CD14-positive monocyte (primary cell): Measurements from ENCODE around the gene NCOA6. TPM values are rescaled to one million over a fixed set of nuclear protein-coding genes. Genes with fewer than 3 reads are reported as not detected.

Experiments
- DNase-seq, 3 donors: peaks; one replicate each; pipeline ENCODE4 v3.0.0-alpha.2; 2011 to 2022
- H2AFZ ChIP-seq: 2 replicates; pipeline ENCODE4 v1.6.0; 2012; ENCODE audit warnings: mild to moderate bottlenecking, low read depth, low read length, inconsistent platforms; ENCODE audit not compliant: insufficient read depth, poor library complexity, severe bottlenecking
- H3K27ac ChIP-seq, 2 donors: 1 replicate in 1 of 2; 2 replicates in 1 of 2; pipeline ENCODE4 v1.5.1; 2012 to 2013; ENCODE audit warnings: low read length in 2 of 2, control low read depth in 1 of 2, inconsistent platforms in 1 of 2, low read depth in 1 of 2, mild to moderate bottlenecking in 1 of 2
- H3K27me3 ChIP-seq, 2 donors: one replicate each; pipeline versions ENCODE4 v1.6.0 to v1.6.1; 2011 to 2013; ENCODE audit warnings: low read length in 2 of 2; ENCODE audit not compliant: control insufficient read depth in 2 of 2, insufficient read depth in 2 of 2
- H3K36me3 ChIP-seq, 2 donors: replicated peaks in 1 of 2; 1 replicate in 1 of 2; 2 replicates in 1 of 2; pipeline versions ENCODE4 v1.5.1 to v1.6.1; 2012 to 2013; ENCODE audit warnings: low read length in 2 of 2, control low read depth in 1 of 2, inconsistent platforms in 1 of 2, mild to moderate bottlenecking in 1 of 2; ENCODE audit not compliant: insufficient read depth in 2 of 2, control insufficient read depth in 1 of 2
- H3K4me1 ChIP-seq, 2 donors: 1 replicate in 1 of 2; 2 replicates in 1 of 2; pipeline versions ENCODE4 v1.5.1 to v1.6.1; 2012 to 2013; ENCODE audit warnings: low read length in 2 of 2, control low read depth in 1 of 2, inconsistent platforms in 1 of 2, mild to moderate bottlenecking in 1 of 2, moderate library complexity in 1 of 2; ENCODE audit not compliant: insufficient read depth in 2 of 2, control insufficient read depth in 1 of 2
- H3K4me2 ChIP-seq: replicated peaks from 2 replicates; pipeline ENCODE3; 2012; ENCODE audit warnings: low read length, moderate library complexity, mild to moderate bottlenecking; ENCODE audit not compliant: poor library complexity, severe bottlenecking; ENCODE audit errors: extremely low read depth
- H3K4me3 ChIP-seq, 3 experiments: fragments of 200-600 bp in 1 of 3; sonication (generic) in 1 of 3; replicated peaks in 1 of 3; 1 replicate in 2 of 3; 2 replicates in 1 of 3; pipeline ENCODE4 v1.5.1; 2011 to 2013; ENCODE audit warnings: low read length in 3 of 3, mild to moderate bottlenecking in 3 of 3, control low read depth in 2 of 3, low read depth in 2 of 3, inconsistent platforms in 1 of 3, moderate library complexity in 1 of 3
- H3K79me2 ChIP-seq: 2 replicates; pipeline ENCODE4 v1.6.0; 2012; ENCODE audit warnings: mild to moderate bottlenecking, control low read depth, inconsistent platforms, low read length, moderate library complexity; ENCODE audit not compliant: insufficient read depth
- H3K9ac ChIP-seq: 2 replicates; pipeline ENCODE4 v1.6.0; 2017; ENCODE audit warnings: low read length, mild to moderate bottlenecking; ENCODE audit not compliant: insufficient read depth, poor library complexity, severe bottlenecking
- H3K9me3 ChIP-seq, 2 donors: replicated peaks in 1 of 2; 1 replicate in 1 of 2; 2 replicates in 1 of 2; pipeline versions ENCODE4 v1.5.1 to v1.6.1; 2012 to 2013; ENCODE audit warnings: low read length in 2 of 2, control low read depth in 1 of 2; ENCODE audit not compliant: control insufficient read depth in 1 of 2, insufficient read depth in 1 of 2
- H4K20me1 ChIP-seq: 2 replicates; pipeline ENCODE4 v1.6.0; 2012; ENCODE audit warnings: mild to moderate bottlenecking, low read length, control low read depth, moderate library complexity; ENCODE audit not compliant: insufficient read depth
- H3K27ac Mint-ChIP-seq, 7 donors: one replicate each; pipeline ENCODE4 v1.8.0; 2020; ENCODE audit warnings: mild to moderate bottlenecking in 7 of 7, mixed read lengths in 7 of 7, moderate library complexity in 6 of 7, inconsistent platforms in 2 of 7
- H3K27me3 Mint-ChIP-seq, 3 donors: one replicate each; pipeline ENCODE4 v1.8.0; 2021 to 2022; ENCODE audit warnings: low read depth in 3 of 3, mild to moderate bottlenecking in 3 of 3, mixed read lengths in 3 of 3, moderate library complexity in 3 of 3, inconsistent platforms in 1 of 3
- H3K36me3 Mint-ChIP-seq, 2 donors: one replicate each; pipeline ENCODE4 v1.8.0; 2020; ENCODE audit warnings: mixed read lengths in 2 of 2, inconsistent platforms in 1 of 2, mild to moderate bottlenecking in 1 of 2
- H3K4me1 Mint-ChIP-seq: one replicate; pipeline ENCODE4 v1.8.0; 2020; ENCODE audit warnings: mild to moderate bottlenecking, mixed read lengths
- H3K4me3 Mint-ChIP-seq, 2 donors: one replicate each; pipeline ENCODE4 v1.8.0; 2020; ENCODE audit warnings: mild to moderate bottlenecking in 2 of 2, mixed read lengths in 2 of 2, moderate library complexity in 1 of 2
- H3K9me3 Mint-ChIP-seq, 7 donors: one replicate each; pipeline ENCODE4 v1.8.0; 2020 to 2022; ENCODE audit warnings: mixed read lengths in 7 of 7, mild to moderate bottlenecking in 6 of 7, moderate library complexity in 6 of 7, inconsistent platforms in 2 of 7
- WGBS: methylation state at CpG from one replicate; pipeline ENCODE4 v1.1.5; 2013; ENCODE audit warnings: missing lambda C conversion rate; ENCODE audit not compliant: insufficient coverage; 5-methylcytosine and 5-hydroxymethylcytosine counted together
- intact Hi-C, 2 donors: fragments of 100-400 bp; cut with micrococcal nuclease; formaldehyde crosslinking; loops; one replicate each; pipeline versions ENCODE4 v1.15.0 to v1.15.1; 2023
- polyA plus RNA-seq, 3 donors: library from polyadenylated mRNA; depleted of rRNA in 1 of 3; unstranded in 2 of 3; stranded (reverse) in 1 of 3; fragments of 300-500 nt in 2 of 3; fragments of >200 nt in 1 of 3; fragmentation: Illumina TruSeq in 2 of 3; gene quantifications; 1 replicate in 2 of 3; 2 replicates in 1 of 3; pipeline ENCODE4 v1.2.3, GENCODE V29; 2012 to 2021
- TF ChIP-seq, protein P1 (sequence below): fragments of 200-600 bp; IDR thresholded peaks from one replicate; pipeline ENCODE4 v1.8.0; 2022; ENCODE audit warnings: antibody characterized with exemption, mild to moderate bottlenecking

NCOA6 gene
- polyA plus RNA-seq, 3 donors, result 2.8 to 19.0 (median 3.9) TPM

DNA sequence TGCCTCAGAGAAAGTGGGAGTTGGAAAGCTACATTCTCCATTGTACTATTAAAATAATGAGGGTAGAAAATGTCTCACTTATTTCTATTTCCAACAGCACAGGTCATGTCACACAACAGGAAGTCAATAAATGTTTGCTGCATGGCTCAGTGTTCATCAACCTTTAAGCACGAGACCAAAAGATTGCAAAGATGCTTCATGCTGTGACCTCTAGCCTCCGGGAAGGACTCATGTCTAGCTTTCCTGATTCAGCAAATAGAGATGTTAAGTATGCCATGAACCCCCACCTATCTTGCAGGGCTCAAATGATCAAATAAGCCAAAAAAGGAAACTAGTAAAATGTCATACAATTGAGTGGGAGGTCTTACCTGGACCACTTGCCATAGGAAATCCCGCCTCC, 57.4 kb downstream of the NCOA6 start:
- intact Hi-C loops, result loop anchor here (2.0 to 10.0 kb wide), 3 partner anchors 231 to 455 kb away; no protein-coding TSS in a partner anchor
- H3K36me3 ChIP-seq, result peaks cover 76 to 96% of the 10 kb centered on the region in 2 donors
- H3K4me2 ChIP-seq, result no peak overlapping the region
- DNase-seq, result no peak
- H3K4me3 ChIP-seq, result no peak overlapping the region
- TF ChIP-seq, protein P1, sequence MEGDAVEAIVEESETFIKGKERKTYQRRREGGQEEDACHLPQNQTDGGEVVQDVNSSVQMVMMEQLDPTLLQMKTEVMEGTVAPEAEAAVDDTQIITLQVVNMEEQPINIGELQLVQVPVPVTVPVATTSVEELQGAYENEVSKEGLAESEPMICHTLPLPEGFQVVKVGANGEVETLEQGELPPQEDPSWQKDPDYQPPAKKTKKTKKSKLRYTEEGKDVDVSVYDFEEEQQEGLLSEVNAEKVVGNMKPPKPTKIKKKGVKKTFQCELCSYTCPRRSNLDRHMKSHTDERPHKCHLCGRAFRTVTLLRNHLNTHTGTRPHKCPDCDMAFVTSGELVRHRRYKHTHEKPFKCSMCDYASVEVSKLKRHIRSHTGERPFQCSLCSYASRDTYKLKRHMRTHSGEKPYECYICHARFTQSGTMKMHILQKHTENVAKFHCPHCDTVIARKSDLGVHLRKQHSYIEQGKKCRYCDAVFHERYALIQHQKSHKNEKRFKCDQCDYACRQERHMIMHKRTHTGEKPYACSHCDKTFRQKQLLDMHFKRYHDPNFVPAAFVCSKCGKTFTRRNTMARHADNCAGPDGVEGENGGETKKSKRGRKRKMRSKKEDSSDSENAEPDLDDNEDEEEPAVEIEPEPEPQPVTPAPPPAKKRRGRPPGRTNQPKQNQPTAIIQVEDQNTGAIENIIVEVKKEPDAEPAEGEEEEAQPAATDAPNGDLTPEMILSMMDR, result no peak
- H3K4me3 Mint-ChIP-seq, result no peak overlapping the region
- H3K27me3 Mint-ChIP-seq, result peaks cover 0 to 2% (median 0%) of the 10 kb centered on the region in 3 donors
- WGBS, result 86% methylated on average over 1 of the region's 3 CpGs
- H4K20me1 ChIP-seq, result no peaks in the 10 kb centered on the region
- no peaks in the 10 kb centered on the region for H3K4me1 Mint-ChIP-seq
- no peak overlapping the region for H3K27ac ChIP-seq
- no peak overlapping the region for H3K9ac ChIP-seq
- H3K4me1 ChIP-seq, result no peaks in the 10 kb centered on the region
- H3K27ac Mint-ChIP-seq, result no peak overlapping the region
- H2AFZ ChIP-seq, result no peak overlapping the region
- no peaks in the 10 kb centered on the region for H3K27me3 ChIP-seq
- peaks cover 61 to 86% of the 10 kb centered on the region in 2 donors for H3K36me3 Mint-ChIP-seq
- no peaks in the 10 kb centered on the region for H3K9me3 Mint-ChIP-seq
- no peaks in the 10 kb centered on the region for H3K79me2 ChIP-seq
- no peaks in the 10 kb centered on the region for H3K9me3 ChIP-seq

DNA sequence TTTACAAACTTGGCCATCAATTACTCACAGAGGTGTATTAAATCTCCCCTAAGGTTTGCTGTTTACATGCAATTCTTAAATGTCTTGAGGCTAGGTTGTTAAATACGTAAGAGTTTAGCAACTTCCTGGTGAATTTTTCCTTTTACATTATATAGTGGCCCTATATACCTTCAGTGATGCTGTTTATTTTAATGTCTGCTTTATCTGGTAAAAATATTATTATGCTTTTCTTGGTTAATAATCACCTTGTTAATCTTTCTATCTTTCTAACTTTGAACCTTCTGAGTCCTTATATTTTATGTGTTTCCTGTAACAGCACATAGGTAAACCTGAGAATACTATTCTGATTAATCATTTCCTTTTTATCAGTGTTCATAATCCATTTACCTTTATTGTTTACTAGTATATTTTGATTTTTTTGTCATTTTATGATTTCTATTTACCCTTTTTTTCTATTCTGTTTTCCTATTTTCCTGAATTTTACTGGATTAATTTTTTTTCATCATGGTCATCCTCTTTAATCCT, 63.4 kb downstream of the NCOA6 start:
- peaks cover 91 to 99% of the 10 kb centered on the region in 2 donors for H3K36me3 ChIP-seq
- no CpG with 5 or more reads among the region's 1 CpG for WGBS
- H3K27me3 ChIP-seq, result no peaks in the 10 kb centered on the region
- no peaks in the 10 kb centered on the region for H3K9me3 Mint-ChIP-seq
- no peak overlapping the region for H3K9ac ChIP-seq
- DNase-seq, result no peak
- H3K79me2 ChIP-seq, result no peaks in the 10 kb centered on the region
- H3K27me3 Mint-ChIP-seq, result peaks cover 0 to 2% (median 0%) of the 10 kb centered on the region in 3 donors
- no peak overlapping the region for H3K27ac ChIP-seq
- H3K36me3 Mint-ChIP-seq, result peaks cover 75 to 96% of the 10 kb centered on the region in 2 donors
- TF ChIP-seq, protein P1, result no peak
- H4K20me1 ChIP-seq, result peaks cover 3% of the 10 kb centered on the region
- H3K4me1 Mint-ChIP-seq, result no peaks in the 10 kb centered on the region
- no peak overlapping the region for H3K4me3 ChIP-seq
- no peaks in the 10 kb centered on the region for H3K9me3 ChIP-seq
- no peak overlapping the region for H3K27ac Mint-ChIP-seq
- H3K4me3 Mint-ChIP-seq, result no peak overlapping the region
- H2AFZ ChIP-seq, result no peak overlapping the region
- no peak overlapping the region for H3K4me2 ChIP-seq
- intact Hi-C loops, result loop anchor here in 1 of 2 donors (10.0 kb wide), 1 partner anchor 447 kb away; no protein-coding TSS in a partner anchor
- no peaks in the 10 kb centered on the region for H3K4me1 ChIP-seq
